HS-27A (cell line): ENCODE results near the gene TBCEL.
"Not testable (repeated sequence)": the region's sequence is repeated elsewhere in the genome, so short reads cannot be mapped to it uniquely, and the experiment has no call there.

Experiments used
- DNase-seq: peaks from one replicate; pipeline ENCODE4 v3.0.0-alpha.2; 2012; ENCODE audit warnings: low read depth, missing footprints

The TBCEL gene

DNA sequence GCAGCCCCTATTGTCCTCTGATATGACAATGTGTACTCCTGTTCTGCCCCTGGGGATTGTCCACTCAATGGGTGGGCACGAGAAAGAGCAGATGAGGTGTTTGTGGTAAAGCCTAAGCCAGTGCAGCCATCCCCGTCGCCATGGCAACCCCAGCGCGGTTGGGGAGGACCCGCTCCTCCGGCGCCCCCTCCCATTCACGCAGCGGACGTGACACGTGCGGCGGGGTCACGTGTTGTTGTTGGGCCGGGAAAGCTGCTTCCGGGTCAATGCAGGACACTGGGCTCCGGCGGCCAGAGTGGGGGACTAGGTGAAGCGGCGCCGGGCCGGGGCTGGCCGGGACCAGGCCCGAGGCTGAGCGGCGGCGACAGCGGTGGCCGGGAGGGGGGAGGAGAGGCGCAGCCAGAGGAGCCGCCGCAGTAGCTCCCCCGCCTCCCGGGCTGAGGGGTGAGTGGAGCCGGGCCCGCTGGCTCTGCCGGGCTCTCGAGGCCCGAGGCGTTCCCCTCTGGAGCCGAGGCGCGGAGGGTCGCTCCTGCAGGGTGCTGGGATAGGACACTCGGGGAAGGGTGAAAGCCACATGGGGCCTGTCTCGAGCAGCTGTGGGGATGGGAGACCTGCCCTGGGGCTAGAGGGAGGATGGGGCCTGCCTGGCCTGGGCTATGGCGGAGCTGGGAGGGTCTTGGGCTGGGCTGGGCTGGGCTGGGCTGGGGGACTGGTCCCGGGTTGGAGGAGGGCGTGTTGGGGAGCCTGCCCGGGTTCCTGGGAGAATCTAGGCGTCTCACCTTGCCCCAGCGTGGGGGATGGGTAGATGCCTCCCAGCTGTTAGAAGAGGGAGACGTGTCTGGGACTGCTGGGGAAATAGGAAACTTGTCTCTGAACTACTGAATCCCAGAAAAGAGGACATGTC is at the start of gene TBCEL:
Gene TBCEL, plus strand, starts transcription at position 255 of the 904 bp plus-strand sequence. CDS start 21,589 bp downstream, outside the sequence.
- peak; percentile 48 for DNase-seq

GRCh38 chr11:120974466-120974865 is 49.4 kb upstream of the TBCEL start:
- no peak for DNase-seq

- no peak for DNase-seq
Observed at GRCh38 chr11:120974965-120975364, 48.9 kb upstream of the TBCEL start.

- peak; percentile 50 for DNase-seq
Observed at GRCh38 chr11:120977266-120978137, 46.4 kb upstream of the TBCEL start.

DNA sequence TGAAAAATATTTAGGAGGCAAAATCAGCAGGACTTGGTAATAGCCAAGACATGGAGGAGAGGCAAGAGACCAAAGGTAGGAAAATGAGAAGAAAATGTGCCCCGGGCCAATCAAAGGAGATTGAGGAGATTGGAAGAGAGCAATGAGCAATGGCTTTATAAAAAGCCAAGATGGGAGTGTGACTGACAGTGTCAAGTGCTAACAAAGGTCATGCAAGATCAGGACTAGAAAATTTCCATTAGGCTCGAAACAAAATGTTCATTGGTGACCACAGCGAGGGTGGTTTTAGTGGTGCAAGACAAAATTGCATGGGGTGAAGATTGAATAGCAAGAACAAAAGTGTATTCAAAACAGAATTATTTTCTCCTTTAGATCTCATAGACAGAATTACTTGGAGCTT is 45.2 kb upstream of the TBCEL start:
- no peak for DNase-seq

DNA sequence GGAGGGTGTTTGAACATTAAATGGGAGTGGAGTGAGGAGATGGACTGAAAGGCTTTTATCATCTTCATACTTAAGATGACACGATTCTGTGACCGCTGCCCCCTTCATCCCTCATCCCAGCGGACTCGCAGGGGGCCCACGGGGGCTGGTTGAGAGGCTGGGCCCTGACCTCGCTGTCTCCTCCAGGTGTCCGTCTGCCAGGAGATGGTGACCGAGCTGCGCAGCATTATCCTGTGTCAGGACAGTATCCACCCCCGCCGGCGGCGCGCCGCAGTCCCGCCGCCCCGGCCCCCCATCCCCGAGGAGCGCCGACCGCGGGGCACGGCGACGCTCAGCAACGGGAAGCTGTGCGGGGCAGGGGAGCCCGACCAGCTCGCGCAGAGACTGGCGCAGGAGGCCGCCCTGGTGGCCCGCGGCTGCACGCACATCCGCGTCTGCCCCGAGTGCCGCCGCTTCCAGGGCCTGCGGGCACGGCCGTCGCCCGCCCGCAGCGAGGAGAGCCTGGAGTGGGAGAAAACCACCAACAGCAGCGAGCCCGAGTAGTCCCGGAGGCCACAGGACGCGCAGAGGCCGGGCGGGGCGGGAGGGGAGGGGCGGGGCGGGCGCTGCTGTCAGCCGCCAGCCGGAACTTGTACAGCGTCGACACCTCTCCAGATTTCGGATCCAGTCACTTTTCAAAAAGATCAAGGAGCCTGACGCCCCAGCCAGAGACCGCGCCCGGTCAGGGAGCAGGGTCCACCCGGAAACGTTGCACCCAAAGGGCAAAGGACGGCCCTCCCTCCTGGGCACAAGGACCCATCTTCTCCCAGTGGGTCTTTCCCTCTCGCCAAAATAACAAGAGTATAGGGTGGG is 38.0 kb upstream of the TBCEL start:
- no peak for DNase-seq

DNA sequence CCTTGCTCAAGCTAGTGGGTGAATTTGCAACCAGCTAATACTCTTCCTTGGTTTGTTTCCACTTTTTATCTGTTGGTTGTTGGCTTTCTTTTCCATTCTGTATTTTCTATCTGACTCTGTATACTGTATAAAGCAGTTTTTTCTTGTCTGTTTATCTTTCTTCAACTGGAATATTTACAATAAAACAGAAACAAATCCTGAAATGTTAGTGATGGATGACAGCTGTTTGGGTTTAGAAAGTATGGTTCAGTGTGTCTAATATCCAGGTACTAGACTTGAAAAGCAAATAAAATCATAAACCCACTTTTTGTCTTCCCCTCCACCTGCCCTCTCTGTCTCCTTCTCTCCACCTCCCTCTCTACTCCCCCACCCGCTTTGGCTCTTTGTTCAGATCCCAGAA is 35.3 kb upstream of the TBCEL start:
- no peak for DNase-seq

DNA sequence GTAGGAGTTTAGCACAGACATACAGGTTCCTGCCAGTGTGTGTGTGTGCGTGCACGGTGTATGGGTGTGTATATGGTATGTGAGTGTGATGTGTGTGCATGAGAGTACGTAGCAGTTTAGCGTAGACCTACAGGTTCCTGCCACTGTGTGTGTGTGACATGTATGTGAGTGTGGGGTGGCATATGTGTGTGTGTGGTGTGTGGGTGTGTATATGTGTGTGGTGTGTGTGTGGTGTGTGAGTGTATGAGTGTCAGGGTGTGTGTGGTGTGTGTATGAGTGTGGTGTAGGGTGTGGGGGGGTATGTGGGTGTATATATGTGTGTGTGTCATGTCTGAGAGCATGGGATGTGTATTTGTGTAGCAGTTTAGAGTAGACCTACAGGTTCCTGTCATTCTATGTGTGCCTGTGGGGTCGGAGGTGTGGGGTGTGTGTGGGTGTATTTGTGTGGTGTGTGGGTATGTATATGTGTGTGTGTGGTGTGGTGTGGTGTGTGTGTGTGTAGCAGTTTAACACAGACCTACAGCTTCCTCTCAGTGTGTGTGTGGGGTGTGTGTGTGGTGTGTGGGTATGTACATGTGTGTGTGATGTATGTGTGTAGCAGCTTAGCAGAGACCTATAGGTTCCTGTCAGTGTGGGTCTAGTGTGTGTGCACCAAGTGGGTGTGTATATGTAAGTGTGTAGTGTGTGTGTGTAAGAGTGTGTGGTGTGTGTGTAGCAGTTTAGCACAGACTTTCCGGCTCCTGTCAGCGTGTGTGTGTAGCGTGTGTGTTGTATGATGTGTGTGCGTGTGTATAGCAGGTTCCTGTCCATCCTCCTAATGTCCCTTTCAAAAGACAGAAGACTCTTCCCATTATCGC is 31.8 kb upstream of the TBCEL start:
- no peak for DNase-seq

DNA sequence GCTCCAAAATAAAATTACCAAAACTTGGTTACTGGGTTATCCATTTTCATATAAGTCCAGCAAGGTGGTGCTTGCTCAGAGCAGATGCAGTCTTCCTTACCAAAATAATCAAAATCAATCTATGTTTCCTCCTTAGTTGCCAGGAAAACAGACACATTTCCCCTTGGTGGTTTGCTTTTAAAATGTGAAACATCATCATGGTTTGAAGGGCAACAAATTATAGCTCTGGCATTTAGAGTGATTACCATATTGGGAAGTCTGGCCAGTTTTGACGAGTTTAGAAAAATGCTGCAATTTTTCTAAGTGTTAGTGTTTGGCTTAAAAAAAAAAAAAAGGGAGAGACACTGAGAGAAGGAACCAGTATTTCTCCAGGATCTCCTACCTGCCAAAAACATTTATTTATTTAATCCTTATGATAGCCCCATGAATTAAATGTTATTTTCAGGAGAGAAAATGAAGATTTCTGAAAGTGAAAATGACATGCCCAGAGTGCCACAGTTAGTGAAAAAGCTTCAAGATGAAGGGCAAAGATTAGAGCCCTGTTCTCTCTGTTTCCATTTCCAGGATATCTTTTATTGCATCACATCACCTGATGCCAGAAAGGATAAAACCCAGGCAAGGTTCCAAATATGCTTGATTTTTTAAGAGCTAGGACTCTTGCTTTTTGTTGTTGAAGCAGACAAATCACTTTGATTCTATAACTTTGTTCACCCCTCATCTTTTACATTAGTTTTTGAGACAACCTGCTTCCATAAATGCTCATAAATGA is 29.6 kb upstream of the TBCEL start:
- DNase-seq = no peak

- DNase-seq = no peak
Observed at GRCh38 chr11:120995184-120995583, 28.7 kb upstream of the TBCEL start.

DNA sequence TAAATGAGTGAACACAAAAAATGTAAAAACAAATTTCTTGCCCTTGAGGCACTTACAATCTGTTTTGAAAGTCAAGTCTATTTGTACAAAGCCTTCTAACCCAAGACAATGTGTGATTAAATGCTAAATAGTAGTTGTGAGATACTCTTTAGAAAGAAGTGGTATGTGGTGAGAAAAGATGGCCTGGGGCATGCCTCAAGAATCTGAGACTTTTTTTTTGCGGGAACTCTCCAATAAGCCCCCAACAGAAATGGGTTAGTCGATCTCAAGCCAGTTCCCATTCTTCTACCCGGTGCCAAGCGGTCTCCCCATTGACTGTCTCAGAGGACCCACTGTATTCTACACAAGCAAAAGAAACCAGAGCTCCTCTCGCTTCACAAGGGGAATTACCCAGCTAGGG is 26.9 kb upstream of the TBCEL start:
- DNase-seq = no peak

DNA sequence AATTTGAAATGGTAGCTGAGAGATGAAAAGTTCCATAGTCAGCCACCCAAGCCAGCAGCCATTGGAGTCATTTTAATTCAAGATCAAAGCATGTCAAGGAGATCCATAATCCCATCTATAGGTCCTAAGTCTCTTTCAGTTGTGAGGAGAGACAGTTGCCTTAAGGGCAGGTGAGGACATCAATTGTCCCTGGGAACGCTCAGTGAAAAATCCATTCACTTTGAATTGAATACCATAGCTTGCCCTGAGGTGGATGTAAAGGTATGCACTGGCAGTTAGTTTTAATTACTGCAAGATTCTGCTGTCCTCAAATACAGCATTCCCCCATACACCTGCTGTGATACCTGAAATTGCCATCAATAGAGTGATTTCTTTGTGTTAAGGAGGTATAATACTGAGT is 25.3 kb upstream of the TBCEL start:
- no peak for DNase-seq

DNA sequence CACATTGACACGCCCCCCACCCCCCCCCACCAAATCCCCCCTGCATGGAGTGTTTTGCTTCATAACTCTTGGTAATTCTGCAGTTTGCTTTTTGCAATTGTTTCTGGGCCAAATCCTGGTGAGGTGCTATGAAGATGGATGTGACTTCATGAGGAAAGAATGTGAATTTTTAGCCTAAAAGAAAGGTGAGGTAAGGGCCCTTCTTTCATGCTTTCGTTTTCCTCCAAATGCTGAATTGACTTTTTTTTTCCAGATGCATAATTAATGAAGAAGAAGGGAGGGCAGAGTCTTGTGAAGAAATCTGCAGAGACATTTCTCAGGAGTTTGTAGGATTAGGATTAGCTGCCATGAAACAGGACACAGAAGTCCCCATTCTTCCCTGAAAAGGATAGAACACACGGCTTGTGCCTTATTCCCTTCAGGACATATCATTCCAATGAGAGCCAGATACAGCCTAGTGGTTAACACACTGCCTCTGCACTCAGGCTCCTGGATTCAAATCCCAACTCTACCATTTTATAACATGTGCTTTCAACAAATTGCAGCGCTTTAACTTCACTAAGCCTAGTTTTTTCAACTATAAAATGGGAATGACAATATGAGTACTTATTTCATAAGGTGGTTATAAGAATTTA is 19.6 kb upstream of the TBCEL start:
- no peak for DNase-seq

DNA sequence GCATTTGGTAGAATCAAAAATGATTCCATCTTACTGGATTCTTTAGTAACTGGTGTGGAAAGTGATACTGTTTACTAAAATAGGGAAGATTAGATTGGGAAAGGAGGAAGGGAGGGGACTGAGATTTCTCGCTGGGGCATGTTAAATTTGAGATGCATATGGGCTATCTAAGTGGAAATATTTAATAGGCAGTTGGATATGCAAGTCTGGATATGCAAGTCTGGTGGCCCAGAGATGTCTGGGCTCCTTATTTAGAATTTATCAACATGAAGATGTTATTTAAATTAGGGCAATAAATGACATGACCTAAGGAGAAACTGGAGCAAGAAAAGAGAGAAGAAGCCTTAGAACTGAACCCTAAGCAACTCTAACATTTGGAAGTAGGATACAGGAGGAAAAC is 17.0 kb upstream of the TBCEL start:
- DNase-seq = no peak

DNA sequence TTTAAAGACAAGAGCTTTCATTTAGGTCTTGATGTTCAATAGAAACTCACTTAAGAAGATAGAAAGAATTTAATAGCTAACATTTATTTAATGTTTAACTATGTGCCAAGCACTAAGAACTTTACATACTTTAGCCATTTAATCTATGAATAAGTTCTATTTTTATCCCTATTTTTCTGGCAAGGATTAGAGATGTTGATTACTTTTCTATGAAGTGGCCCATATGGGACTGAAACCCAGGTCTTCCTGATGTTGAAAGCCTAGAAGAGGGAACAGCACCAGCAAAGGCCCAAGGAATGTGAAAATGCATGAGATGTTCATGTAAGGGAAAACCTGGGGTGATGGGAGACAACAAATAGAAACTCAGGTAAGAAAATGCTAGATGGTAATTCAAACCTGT is 15.4 kb upstream of the TBCEL start:
- no peak for DNase-seq

- DNase-seq = no peak
Observed at GRCh38 chr11:121012091-121012490, 11.8 kb upstream of the TBCEL start.

- DNase-seq = no peak
Observed at GRCh38 chr11:121018746-121019145, 5.2 kb upstream of the TBCEL start.

DNA sequence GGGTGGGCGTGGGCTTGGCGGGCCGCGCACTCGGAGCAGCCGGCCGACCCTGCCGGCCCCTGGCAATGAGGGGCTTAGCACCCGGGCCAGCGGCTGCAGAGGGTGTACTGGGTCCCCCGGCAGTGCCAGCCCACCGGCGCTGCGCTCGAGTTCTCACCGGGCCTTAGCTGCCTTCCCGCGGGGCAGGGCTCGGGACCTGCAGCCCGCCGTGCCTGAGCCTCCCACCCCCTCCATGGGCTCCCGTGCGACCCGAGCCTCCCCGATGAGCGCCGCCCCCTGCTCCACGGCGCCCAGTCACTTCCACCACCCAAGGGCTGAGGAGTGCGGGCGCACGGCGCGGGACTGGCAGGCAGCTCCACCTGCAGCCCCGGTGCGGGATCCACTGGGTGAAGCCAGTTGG is 2.2 kb upstream of the TBCEL start:
- not testable (repeated sequence) for DNase-seq

- no peak for DNase-seq
Observed at GRCh38 chr11:121024989-121025388, 1.1 kb downstream of the TBCEL start.

DNA sequence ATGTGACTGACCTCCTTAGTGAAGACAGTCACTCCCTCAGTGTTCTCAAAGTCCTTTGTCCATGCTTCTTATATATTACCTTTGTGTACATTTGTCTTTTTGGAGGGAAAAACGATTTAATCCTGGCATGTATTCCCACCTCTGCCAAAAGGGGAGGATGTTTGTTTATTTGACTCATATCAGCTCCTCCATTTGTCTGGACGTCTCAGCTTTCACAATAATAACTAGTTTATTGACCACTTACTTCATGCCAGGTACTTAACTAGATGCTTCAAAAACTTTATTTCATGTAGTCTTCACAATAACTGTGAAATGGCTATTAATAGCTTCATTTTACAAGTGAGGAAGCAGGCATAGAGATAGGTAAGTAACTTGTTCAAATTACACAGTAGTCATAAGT is 5.3 kb downstream of the TBCEL start:
- no peak for DNase-seq
